Measurements from ENCODE around the gene XRCC2. TPM values are rescaled to one million over a fixed set of nuclear protein-coding genes. Genes with fewer than 3 reads are reported as not detected.
"Not testable (repeated sequence)": the region's sequence is repeated elsewhere in the genome, so short reads cannot be mapped to it uniquely, and the experiment has no call there.

XRCC2 gene
- total RNA-seq, 2 donors from 2014 or later = 15.7 to 26.7 TPM

GRCh38 chr7:152646579-152646978, 29.4 kb downstream of the XRCC2 start:
- peaks cover 30% of the 10 kb centered on the region for H3K36me3 Mint-ChIP-seq (ENCODE audit: low read depth)
- not testable (repeated sequence) for H3K9me3 Mint-ChIP-seq; H3K4me1 Mint-ChIP-seq; H3K27ac Mint-ChIP-seq; H3K27me3 Mint-ChIP-seq; H3K4me3 Mint-ChIP-seq; ATAC-seq (replicated peaks)

- no peak overlapping the region for H3K4me3 Mint-ChIP-seq
- no peaks in the 10 kb centered on the region for H3K27me3 Mint-ChIP-seq
- peaks cover 5% of the 10 kb centered on the region for H3K9me3 Mint-ChIP-seq
- H3K27ac Mint-ChIP-seq = no peak overlapping the region
- H3K4me1 Mint-ChIP-seq = no peaks in the 10 kb centered on the region
- H3K36me3 Mint-ChIP-seq (ENCODE audit: low read depth) = peaks cover 22% of the 10 kb centered on the region
- ATAC-seq (replicated peaks) = no peak
These were observed 31.9 kb downstream of the XRCC2 start for GRCh38 chr7:152643979-152644559.

GRCh38 chr7:152641384-152641783, 34.6 kb downstream of the XRCC2 start:
- Mint-ChIP-seq H3K4me1 (no peaks in the 10 kb centered on the region), H3K27ac (no peak overlapping the region), H3K27me3 (no peaks in the 10 kb centered on the region), H3K9me3 (no peaks in the 10 kb centered on the region), H3K4me3 (no peak overlapping the region), H3K36me3 (ENCODE audit: low read depth) (no peaks in the 10 kb centered on the region)
- no peak for ATAC-seq (replicated peaks)

- no peak for ATAC-seq (replicated peaks)
- Mint-ChIP-seq H3K4me3 (no peak overlapping the region), H3K9me3 (no peaks in the 10 kb centered on the region), H3K4me1 (no peaks in the 10 kb centered on the region), H3K36me3 (ENCODE audit: low read depth) (no peaks in the 10 kb centered on the region), H3K27me3 (no peaks in the 10 kb centered on the region), H3K27ac (no peak overlapping the region)
These were observed 35.1 kb downstream of the XRCC2 start for GRCh38 chr7:152640829-152641228.

- Mint-ChIP-seq H3K9me3 (no peaks in the 10 kb centered on the region), H3K27me3 (no peaks in the 10 kb centered on the region), H3K4me1 (no peaks in the 10 kb centered on the region), H3K4me3 (no peak overlapping the region), H3K27ac (no peak overlapping the region), H3K36me3 (ENCODE audit: low read depth) (no peaks in the 10 kb centered on the region)
- ATAC-seq (replicated peaks) = no peak
These were observed 37.9 kb downstream of the XRCC2 start for GRCh38 chr7:152637920-152638580.

GRCh38 chr7:152637161-152637560, 38.8 kb downstream of the XRCC2 start:
- no peak for ATAC-seq (replicated peaks)
- H3K36me3 Mint-ChIP-seq (ENCODE audit: low read depth) = no peaks in the 10 kb centered on the region
- H3K27me3 Mint-ChIP-seq = no peaks in the 10 kb centered on the region
- no peak overlapping the region for H3K27ac Mint-ChIP-seq
- H3K4me3 Mint-ChIP-seq = no peak overlapping the region
- no peaks in the 10 kb centered on the region for H3K4me1 Mint-ChIP-seq
- H3K9me3 Mint-ChIP-seq = no peaks in the 10 kb centered on the region

GRCh38 chr7:152636441-152636840, 39.5 kb downstream of the XRCC2 start:
- Mint-ChIP-seq H3K27ac (no peak overlapping the region), H3K36me3 (ENCODE audit: low read depth) (no peaks in the 10 kb centered on the region), H3K4me3 (no peak overlapping the region), H3K4me1 (no peaks in the 10 kb centered on the region), H3K9me3 (no peaks in the 10 kb centered on the region), H3K27me3 (no peaks in the 10 kb centered on the region)
- no peak for ATAC-seq (replicated peaks)

GRCh38 chr7:152633504-152633903, 42.4 kb downstream of the XRCC2 start:
- Mint-ChIP-seq H3K36me3 (ENCODE audit: low read depth) (no peaks in the 10 kb centered on the region), H3K27me3 (no peaks in the 10 kb centered on the region), H3K9me3 (no peaks in the 10 kb centered on the region), H3K4me3 (no peak overlapping the region), H3K4me1 (no peaks in the 10 kb centered on the region), H3K27ac (no peak overlapping the region)
- ATAC-seq (replicated peaks) = no peak

- no peaks in the 10 kb centered on the region for H3K36me3 Mint-ChIP-seq (ENCODE audit: low read depth)
- H3K27me3 Mint-ChIP-seq = no peaks in the 10 kb centered on the region
- H3K27ac Mint-ChIP-seq = no peak overlapping the region
- no peak overlapping the region for H3K4me3 Mint-ChIP-seq
- no peaks in the 10 kb centered on the region for H3K4me1 Mint-ChIP-seq
- no peaks in the 10 kb centered on the region for H3K9me3 Mint-ChIP-seq
- no peak for ATAC-seq (replicated peaks)
These were observed 42.9 kb downstream of the XRCC2 start for GRCh38 chr7:152633072-152633471.

GRCh38 chr7:152628772-152629171, 47.2 kb downstream of the XRCC2 start:
- H3K36me3 Mint-ChIP-seq (ENCODE audit: low read depth); ATAC-seq (replicated peaks); H3K27ac Mint-ChIP-seq; H3K4me3 Mint-ChIP-seq; H3K27me3 Mint-ChIP-seq; H3K4me1 Mint-ChIP-seq; H3K9me3 Mint-ChIP-seq: not testable (repeated sequence)

GRCh38 chr7:152624228-152624627, 51.7 kb downstream of the XRCC2 start:
- no peak for ATAC-seq (replicated peaks)
- no peaks in the 10 kb centered on the region for H3K4me1 Mint-ChIP-seq
- H3K27me3 Mint-ChIP-seq = no peaks in the 10 kb centered on the region
- no peak overlapping the region for H3K27ac Mint-ChIP-seq
- H3K36me3 Mint-ChIP-seq (ENCODE audit: low read depth) = no peaks in the 10 kb centered on the region
- H3K9me3 Mint-ChIP-seq = no peaks in the 10 kb centered on the region
- no peak overlapping the region for H3K4me3 Mint-ChIP-seq

- Mint-ChIP-seq H3K4me1 (no peaks in the 10 kb centered on the region), H3K36me3 (ENCODE audit: low read depth) (no peaks in the 10 kb centered on the region), H3K9me3 (no peaks in the 10 kb centered on the region), H3K4me3 (no peak overlapping the region), H3K27ac (no peak overlapping the region), H3K27me3 (no peaks in the 10 kb centered on the region)
- no peak for ATAC-seq (replicated peaks)
These were observed 54.5 kb downstream of the XRCC2 start for GRCh38 chr7:152621426-152621825.

GRCh38 chr7:152619027-152619739, 56.8 kb downstream of the XRCC2 start:
- no peaks in the 10 kb centered on the region for H3K9me3 Mint-ChIP-seq
- H3K36me3 Mint-ChIP-seq (ENCODE audit: low read depth) = no peaks in the 10 kb centered on the region
- H3K27ac Mint-ChIP-seq = no peak overlapping the region
- ATAC-seq (replicated peaks) = no peak
- H3K27me3 Mint-ChIP-seq = no peaks in the 10 kb centered on the region
- H3K4me3 Mint-ChIP-seq = no peak overlapping the region
- no peaks in the 10 kb centered on the region for H3K4me1 Mint-ChIP-seq

GRCh38 chr7:152618427-152618826, 57.5 kb downstream of the XRCC2 start:
- Mint-ChIP-seq H3K36me3 (ENCODE audit: low read depth) (no peaks in the 10 kb centered on the region), H3K9me3 (no peaks in the 10 kb centered on the region), H3K27ac (no peak overlapping the region), H3K27me3 (no peaks in the 10 kb centered on the region), H3K4me1 (no peaks in the 10 kb centered on the region), H3K4me3 (no peak overlapping the region)
- no peak for ATAC-seq (replicated peaks)

GRCh38 chr7:152617056-152617455, 58.9 kb downstream of the XRCC2 start:
- Mint-ChIP-seq H3K4me3 (no peak overlapping the region), H3K9me3 (no peaks in the 10 kb centered on the region), H3K4me1 (no peaks in the 10 kb centered on the region), H3K36me3 (ENCODE audit: low read depth) (no peaks in the 10 kb centered on the region), H3K27me3 (no peaks in the 10 kb centered on the region), H3K27ac (no peak overlapping the region)
- ATAC-seq (replicated peaks) = no peak

Measured in activated T-helper 17 cell treated with anti-CD3 and anti-CD28 coated beads, Interleukin-2, amount 50 U/mL, for 72 hours (primary cell).